Endothelial cell of umbilical vein (primary cell): Measurements from ENCODE around the gene CDKN2AIP. TPM values are rescaled to one million over a fixed set of nuclear protein-coding genes. Genes with fewer than 3 reads are reported as not detected.

Source experiments
- BruUV-seq: library from RNA; stranded (reverse); fragments of 400-500 nt; replicated peaks from 2 replicates; lab custom pipeline; 2021; lab: Mats Ljungman, UMichigan
- CTCF ChIA-PET: fragments of 300-600, 350-600 bp; sonication (Branson Sonifier 250); formaldehyde crosslinking; loops from one replicate; lab custom pipeline; 2021; ENCODE audit warnings: antibody characterized with exemption, inconsistent platforms; lab: Charles Lee
- POLR2A ChIA-PET: fragments of 300-600, 350-600 bp; sonication (Branson Sonifier 250); formaldehyde crosslinking; loops from one replicate; lab custom pipeline; 2021; ENCODE audit warnings: antibody characterized with exemption, inconsistent platforms; lab: Charles Lee
- DNase-seq: peaks from one replicate; pipeline ENCODE4 v3.0.0-alpha.2; 2011; ENCODE audit warnings: low read depth, low spot score
- FAIRE-seq: peaks from 2 replicates; lab custom pipeline; 2011; peaks lifted over from hg19 to GRCh38; lab: Jason Lieb, UNC
- H2AFZ ChIP-seq: 2 replicates; pipeline ENCODE4 v1.6.0; 2012; ENCODE audit warnings: low read depth, low read length, control low read depth, inconsistent platforms
- H3K27ac ChIP-seq: 2 replicates; pipeline ENCODE4 v1.5.1; 2011; ENCODE audit warnings: low read depth, mild to moderate bottlenecking, control low read depth, low read length, moderate library complexity; ENCODE audit not compliant: insufficient read depth
- H3K27me3 ChIP-seq, 2 experiments: 2 replicates each; pipeline versions ENCODE4 v1.6.0 to v1.6.1; 2011; ENCODE audit warnings: low read length in 2 of 2, mixed read lengths in 1 of 2; ENCODE audit not compliant: control insufficient read depth in 2 of 2, insufficient read depth in 2 of 2
- H3K36me3 ChIP-seq, 2 experiments: 2 replicates in 1 of 2; 3 replicates in 1 of 2; pipeline ENCODE4 v1.5.1; 2011; ENCODE audit warnings: low read length in 2 of 2, mild to moderate bottlenecking in 1 of 2, moderate library complexity in 1 of 2; ENCODE audit not compliant: control insufficient read depth in 2 of 2, insufficient read depth in 2 of 2; ENCODE audit errors: extremely low read depth in 1 of 2
- H3K4me1 ChIP-seq: 3 replicates; pipeline ENCODE4 v1.5.1; 2011; ENCODE audit warnings: mild to moderate bottlenecking, low read length; ENCODE audit not compliant: control insufficient read depth, insufficient read depth; ENCODE audit errors: extremely low read depth
- H3K4me2 ChIP-seq: 2 replicates; pipeline ENCODE4 v1.6.1; 2011; ENCODE audit warnings: low read length, control low read depth, mixed read lengths; ENCODE audit not compliant: insufficient read depth
- H3K4me3 ChIP-seq, 3 experiments: fragments of 200-600 bp in 1 of 3; sonication (generic), shearing (Covaris generic) in 1 of 3; replicated peaks in 1 of 3; 2 replicates each; pipeline ENCODE4 v1.5.1; 2011 to 2016; ENCODE audit warnings: control low read depth in 3 of 3, low read length in 3 of 3, mild to moderate bottlenecking in 2 of 3, inconsistent platforms in 1 of 3, low read depth in 1 of 3, moderate library complexity in 1 of 3; ENCODE audit not compliant: insufficient read depth in 1 of 3
- H3K79me2 ChIP-seq: 2 replicates; pipeline ENCODE4 v1.6.0; 2012; ENCODE audit warnings: low read length, inconsistent platforms; ENCODE audit not compliant: control insufficient read depth, insufficient read depth
- H3K9ac ChIP-seq: replicated peaks from 2 replicates; pipeline ENCODE3; 2011; ENCODE audit warnings: low read length, control low read depth; ENCODE audit not compliant: insufficient read depth; ENCODE audit errors: extremely low read depth
- H3K9me1 ChIP-seq: replicated peaks from 3 replicates; pipeline ENCODE4 v1.6.0; 2011; ENCODE audit warnings: mild to moderate bottlenecking, low read length; ENCODE audit not compliant: control insufficient read depth, insufficient read depth; ENCODE audit errors: extremely low read depth
- H3K9me3 ChIP-seq: replicated peaks from 2 replicates; pipeline ENCODE4 v1.5.1; 2012; ENCODE audit warnings: low read length, inconsistent platforms; ENCODE audit not compliant: control insufficient read depth, insufficient read depth
- H4K20me1 ChIP-seq: replicated peaks from 2 replicates; pipeline ENCODE3; 2011; ENCODE audit warnings: mild to moderate bottlenecking, low read length; ENCODE audit not compliant: control insufficient read depth, insufficient read depth; ENCODE audit errors: extremely low read depth
- EZH2 ChIP-seq: IDR thresholded peaks from 2 replicates; pipeline ENCODE4 v1.6.1; 2012; ENCODE audit warnings: borderline replicate concordance, low read depth, mild to moderate bottlenecking, moderate library complexity, low read length, inconsistent platforms; ENCODE audit not compliant: severe bottlenecking
- FOS ChIP-seq: IDR thresholded peaks from 2 replicates; pipeline ENCODE4 v1.6.1; 2011; ENCODE audit warnings: mild to moderate bottlenecking, low read length, moderate library complexity, borderline replicate concordance; ENCODE audit not compliant: insufficient read depth
- GATA2 ChIP-seq: IDR thresholded peaks from 2 replicates; pipeline ENCODE4 v1.7.0; 2011; ENCODE audit warnings: low read depth, mild to moderate bottlenecking, moderate library complexity, mixed read lengths, low read length; ENCODE audit not compliant: insufficient read length, insufficient read depth
- JUN ChIP-seq: IDR thresholded peaks from 2 replicates; pipeline ENCODE4 v1.6.1; 2011; ENCODE audit warnings: borderline replicate concordance, low read depth; ENCODE audit not compliant: insufficient read length, insufficient read depth
- MYC ChIP-seq: IDR thresholded peaks from one replicate; pipeline ENCODE4 v1.6.1; 2011; ENCODE audit warnings: mild to moderate bottlenecking, low read depth, low read length
- POLR2A ChIP-seq: IDR thresholded peaks from 2 replicates; pipeline ENCODE4 v1.6.1; 2012; ENCODE audit warnings: low read depth, mild to moderate bottlenecking, control low read depth, low read length
- POLR2AphosphoS5 ChIP-seq: IDR thresholded peaks from 2 replicates; pipeline ENCODE4 v1.6.1; 2012; ENCODE audit warnings: low read depth, mild to moderate bottlenecking, control low read depth, low read length, moderate library complexity; ENCODE audit not compliant: insufficient read depth
- dilution Hi-C: fragments of 300-500 bp; cut with MboI; formaldehyde crosslinking; loops from one replicate; pipeline ENCODE4 v1.15.0; 2019; ENCODE audit warnings: low sequenced_read_pairs; ENCODE audit not compliant: extremely low pct_ligation_motif_present
- intact Hi-C: fragments of 100-400 bp; cut with micrococcal nuclease; formaldehyde crosslinking; loops from one replicate; pipeline ENCODE4 v1.10.0; 2022
- polyA plus RNA-seq, 4 experiments: library from polyadenylated mRNA; depleted of rRNA in 3 of 4; stranded (reverse) in 3 of 4; unstranded in 1 of 4; fragments of >200 nt; gene quantifications; 2 replicates each; pipeline versions ENCODE4 v1.2.1 to v1.2.3, GENCODE V29; 2011 to 2012; ENCODE audit warnings: missing spikeins in 1 of 4
- total RNA-seq: library from RNA; stranded (reverse); gene quantifications from 2 replicates; pipeline ENCODE4 v1.2.3, GENCODE V29; 2021
- TF ChIP-seq, protein P1 (sequence below), 2 donors: IDR thresholded peaks; 1 replicate in 1 of 2; 2 replicates in 1 of 2; pipeline ENCODE4 v1.5.1; 2011; ENCODE audit warnings: low read length in 2 of 2, mild to moderate bottlenecking in 2 of 2, moderate library complexity in 2 of 2, control low read depth in 1 of 2, inconsistent platforms in 1 of 2, low read depth in 1 of 2; ENCODE audit not compliant: insufficient read depth in 1 of 2; ENCODE audit errors: extremely low read depth in 1 of 2
- TF ChIP-seq, protein P2 (sequence below): IDR thresholded peaks from 2 replicates; pipeline ENCODE4 v1.6.1; 2011; ENCODE audit not compliant: insufficient read depth, insufficient read length

Gene CDKN2AIP
- total and polyA plus RNA-seq, 2 donors (not counting 3 experiments of a cell fraction or from before 2014, with no cell fraction given) = 5.1 to 12.8 TPM

DNA sequence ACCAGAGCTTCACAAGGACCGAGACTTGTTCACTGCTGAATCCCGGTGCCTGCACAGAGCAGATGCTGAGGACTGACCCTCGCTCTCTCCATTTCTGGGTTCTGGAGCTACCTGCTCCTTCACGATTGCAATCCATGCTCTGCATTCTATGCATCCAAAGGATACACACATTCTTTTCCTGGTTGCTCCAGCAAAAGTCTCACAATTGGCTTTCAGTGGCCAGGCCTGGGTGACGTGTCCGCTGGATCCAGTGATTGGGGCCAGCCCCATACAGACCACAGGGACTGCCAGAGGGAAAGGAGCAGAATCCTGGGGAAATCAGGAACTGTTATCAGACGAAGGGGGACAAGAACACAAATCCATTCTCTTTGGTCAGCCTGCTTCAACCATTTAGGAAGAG lies 14.9 kb upstream of the CDKN2AIP start:
- no peak for FAIRE-seq
- dilution Hi-C loops = no loop called here

More for the DNA sequence above, 14.9 kb upstream of the CDKN2AIP start:
- H3K4me1 ChIP-seq = peaks cover 6% of the 10 kb centered on the region
- no TSS peak for BruUV-seq
- CTCF ChIA-PET = no interaction called here
- DNase-seq = no peak
- H4K20me1 ChIP-seq = no peaks in the 10 kb centered on the region
- H3K36me3 ChIP-seq = no peaks in the 10 kb centered on the region
- H3K4me3 ChIP-seq = no peak overlapping the region
- no peaks in the 10 kb centered on the region for H3K9me3 ChIP-seq
- no peaks in the 10 kb centered on the region for H3K9me1 ChIP-seq
- no peak overlapping the region for H3K9ac ChIP-seq
- no peak overlapping the region for H3K4me2 ChIP-seq
- H3K27me3 ChIP-seq = no peaks in the 10 kb centered on the region
- POLR2A ChIA-PET = no interaction called here
- H3K27ac ChIP-seq = no peak overlapping the region
- no peak overlapping the region for H2AFZ ChIP-seq
- no peaks in the 10 kb centered on the region for H3K79me2 ChIP-seq
- intact Hi-C loops = no loop called here
- TF ChIP-seq FOS = no peak
- TF ChIP-seq, protein P1, sequence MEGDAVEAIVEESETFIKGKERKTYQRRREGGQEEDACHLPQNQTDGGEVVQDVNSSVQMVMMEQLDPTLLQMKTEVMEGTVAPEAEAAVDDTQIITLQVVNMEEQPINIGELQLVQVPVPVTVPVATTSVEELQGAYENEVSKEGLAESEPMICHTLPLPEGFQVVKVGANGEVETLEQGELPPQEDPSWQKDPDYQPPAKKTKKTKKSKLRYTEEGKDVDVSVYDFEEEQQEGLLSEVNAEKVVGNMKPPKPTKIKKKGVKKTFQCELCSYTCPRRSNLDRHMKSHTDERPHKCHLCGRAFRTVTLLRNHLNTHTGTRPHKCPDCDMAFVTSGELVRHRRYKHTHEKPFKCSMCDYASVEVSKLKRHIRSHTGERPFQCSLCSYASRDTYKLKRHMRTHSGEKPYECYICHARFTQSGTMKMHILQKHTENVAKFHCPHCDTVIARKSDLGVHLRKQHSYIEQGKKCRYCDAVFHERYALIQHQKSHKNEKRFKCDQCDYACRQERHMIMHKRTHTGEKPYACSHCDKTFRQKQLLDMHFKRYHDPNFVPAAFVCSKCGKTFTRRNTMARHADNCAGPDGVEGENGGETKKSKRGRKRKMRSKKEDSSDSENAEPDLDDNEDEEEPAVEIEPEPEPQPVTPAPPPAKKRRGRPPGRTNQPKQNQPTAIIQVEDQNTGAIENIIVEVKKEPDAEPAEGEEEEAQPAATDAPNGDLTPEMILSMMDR (IDR thresholded peaks at IDR 0.05; ENCODE audit: extremely low read depth in 1 of 2, insufficient read depth in 1 of 2, low read depth in 1 of 2, low read length in 2 of 2) = no peak
- no peak for TF ChIP-seq MYC
- TF ChIP-seq POLR2AphosphoS5 = no peak
- no peak for TF ChIP-seq POLR2A
- TF ChIP-seq, protein P2, sequence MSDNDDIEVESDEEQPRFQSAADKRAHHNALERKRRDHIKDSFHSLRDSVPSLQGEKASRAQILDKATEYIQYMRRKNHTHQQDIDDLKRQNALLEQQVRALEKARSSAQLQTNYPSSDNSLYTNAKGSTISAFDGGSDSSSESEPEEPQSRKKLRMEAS = no peak
- no peak for TF ChIP-seq JUN
- no peak for TF ChIP-seq GATA2
- TF ChIP-seq EZH2 = no peak
